ENCODE results near the gene CCDC200. TPM values are rescaled to one million over a fixed set of nuclear protein-coding genes. Genes with fewer than 3 reads are reported as not detected.
A peak's percentile ranks its signal among the peaks of the same experiment; 100 is the strongest.
"Not testable (repeated sequence)": the region's sequence is repeated elsewhere in the genome, so short reads cannot be mapped to it uniquely, and the experiment has no call there.

The CCDC200 gene
- total RNA-seq, 1 donor from 2014 or later: not detected

DNA sequence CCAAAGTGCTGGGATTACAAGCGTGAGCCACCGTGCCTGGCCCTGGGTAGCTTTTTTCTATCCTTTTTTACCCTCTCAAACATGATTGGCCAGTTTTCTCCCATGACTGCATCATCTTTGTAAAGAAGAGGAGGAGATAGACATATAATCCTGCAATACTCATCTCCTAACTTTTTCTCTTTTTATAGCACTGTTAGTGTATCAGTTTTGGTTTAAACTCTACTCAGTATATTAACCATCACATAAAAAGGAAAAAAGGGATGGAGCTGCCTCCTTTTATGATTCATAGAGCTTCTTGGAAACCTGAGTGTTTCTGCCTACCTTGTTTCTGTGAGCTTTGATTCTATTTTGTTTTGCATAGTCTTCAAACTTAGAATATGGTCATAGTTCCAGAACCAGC is 28.8 kb downstream of the CCDC200 start:
- H3K27me3 ChIP-seq: no peaks in the 10 kb centered on the region
- intact Hi-C loops (cut with DNase I): no loop called here
- H3K36me3 ChIP-seq: peaks cover 100% of the 10 kb centered on the region
- TF ChIP-seq, protein P1, sequence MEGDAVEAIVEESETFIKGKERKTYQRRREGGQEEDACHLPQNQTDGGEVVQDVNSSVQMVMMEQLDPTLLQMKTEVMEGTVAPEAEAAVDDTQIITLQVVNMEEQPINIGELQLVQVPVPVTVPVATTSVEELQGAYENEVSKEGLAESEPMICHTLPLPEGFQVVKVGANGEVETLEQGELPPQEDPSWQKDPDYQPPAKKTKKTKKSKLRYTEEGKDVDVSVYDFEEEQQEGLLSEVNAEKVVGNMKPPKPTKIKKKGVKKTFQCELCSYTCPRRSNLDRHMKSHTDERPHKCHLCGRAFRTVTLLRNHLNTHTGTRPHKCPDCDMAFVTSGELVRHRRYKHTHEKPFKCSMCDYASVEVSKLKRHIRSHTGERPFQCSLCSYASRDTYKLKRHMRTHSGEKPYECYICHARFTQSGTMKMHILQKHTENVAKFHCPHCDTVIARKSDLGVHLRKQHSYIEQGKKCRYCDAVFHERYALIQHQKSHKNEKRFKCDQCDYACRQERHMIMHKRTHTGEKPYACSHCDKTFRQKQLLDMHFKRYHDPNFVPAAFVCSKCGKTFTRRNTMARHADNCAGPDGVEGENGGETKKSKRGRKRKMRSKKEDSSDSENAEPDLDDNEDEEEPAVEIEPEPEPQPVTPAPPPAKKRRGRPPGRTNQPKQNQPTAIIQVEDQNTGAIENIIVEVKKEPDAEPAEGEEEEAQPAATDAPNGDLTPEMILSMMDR (IDR thresholded peaks at IDR 0.05): no peak
- H3K27ac ChIP-seq: no peak overlapping the region
- no peak for ATAC-seq
- no peaks in the 10 kb centered on the region for H3K9me3 ChIP-seq
- no peaks in the 10 kb centered on the region for H3K4me1 ChIP-seq
- H3K4me3 ChIP-seq: no peak overlapping the region
- DNase-seq: no peak

DNA sequence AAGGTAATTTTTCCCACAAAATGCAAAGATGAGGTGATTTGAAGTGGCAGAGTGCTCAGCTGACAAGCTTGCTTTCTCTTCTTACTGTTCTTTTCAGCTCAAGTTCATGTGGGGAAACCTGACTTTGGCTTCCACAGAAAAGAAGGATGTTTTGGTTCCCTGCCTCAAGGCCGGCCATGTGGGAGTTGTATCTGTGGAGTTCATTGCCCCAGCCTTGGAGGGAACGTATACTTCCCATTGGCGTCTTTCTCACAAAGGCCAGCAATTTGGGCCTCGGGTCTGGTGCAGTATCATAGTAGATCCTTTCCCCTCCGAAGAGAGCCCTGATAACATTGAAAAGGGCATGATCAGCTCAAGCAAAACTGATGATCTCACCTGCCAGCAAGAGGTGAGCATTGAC is 35.2 kb downstream of the CCDC200 start:
- ATAC-seq (no peak), DNase-seq (no peak)
- Histone ChIP-seq H3K9me3 (no peaks in the 10 kb centered on the region), H3K4me1 (no peaks in the 10 kb centered on the region), H3K4me3 (no peak overlapping the region), H3K27me3 (no peaks in the 10 kb centered on the region), H3K27ac (no peak overlapping the region), H3K36me3 (peaks cover 100% of the 10 kb centered on the region)
- intact Hi-C loops (cut with DNase I): no loop called here
- TF ChIP-seq, protein P1 (IDR thresholded peaks at IDR 0.05): no peak

- DNase-seq; H3K9me3 ChIP-seq; ATAC-seq; H3K4me1 ChIP-seq; H3K27ac ChIP-seq; intact Hi-C loops (cut with DNase I); H3K4me3 ChIP-seq; H3K27me3 ChIP-seq: not testable (repeated sequence)
- peaks cover 91% of the 10 kb centered on the region for H3K36me3 ChIP-seq
These were observed 41.8 kb downstream of the CCDC200 start for GRCh38 chr17:43186656-43187055.

GRCh38 chr17:43183921-43184320 is 44.5 kb downstream of the CCDC200 start:
- intact Hi-C loops (cut with DNase I): no loop called here
- Histone ChIP-seq H3K27me3 (no peaks in the 10 kb centered on the region), H3K27ac (no peak overlapping the region), H3K9me3 (no peaks in the 10 kb centered on the region), H3K4me1 (no peaks in the 10 kb centered on the region), H3K36me3 (peaks cover 89% of the 10 kb centered on the region), H3K4me3 (no peak overlapping the region)
- ATAC-seq (no peak), DNase-seq (no peak)
- TF ChIP-seq, protein P1 (IDR thresholded peaks at IDR 0.05): no peak

GRCh38 chr17:43176119-43176570 is 52.3 kb downstream of the CCDC200 start:
- ATAC-seq (no peak), DNase-seq (no peak)
- Histone ChIP-seq H3K9me3 (no peaks in the 10 kb centered on the region), H3K36me3 (peaks cover 60% of the 10 kb centered on the region), H3K27me3 (no peaks in the 10 kb centered on the region), H3K4me1 (peaks cover 54% of the 10 kb centered on the region), H3K27ac (peak overlapping the region; percentile 7), H3K4me3 (no peak overlapping the region)
- TF ChIP-seq, protein P1 (IDR thresholded peaks at IDR 0.05): no peak
- intact Hi-C loops (cut with DNase I): no loop called here

DNA sequence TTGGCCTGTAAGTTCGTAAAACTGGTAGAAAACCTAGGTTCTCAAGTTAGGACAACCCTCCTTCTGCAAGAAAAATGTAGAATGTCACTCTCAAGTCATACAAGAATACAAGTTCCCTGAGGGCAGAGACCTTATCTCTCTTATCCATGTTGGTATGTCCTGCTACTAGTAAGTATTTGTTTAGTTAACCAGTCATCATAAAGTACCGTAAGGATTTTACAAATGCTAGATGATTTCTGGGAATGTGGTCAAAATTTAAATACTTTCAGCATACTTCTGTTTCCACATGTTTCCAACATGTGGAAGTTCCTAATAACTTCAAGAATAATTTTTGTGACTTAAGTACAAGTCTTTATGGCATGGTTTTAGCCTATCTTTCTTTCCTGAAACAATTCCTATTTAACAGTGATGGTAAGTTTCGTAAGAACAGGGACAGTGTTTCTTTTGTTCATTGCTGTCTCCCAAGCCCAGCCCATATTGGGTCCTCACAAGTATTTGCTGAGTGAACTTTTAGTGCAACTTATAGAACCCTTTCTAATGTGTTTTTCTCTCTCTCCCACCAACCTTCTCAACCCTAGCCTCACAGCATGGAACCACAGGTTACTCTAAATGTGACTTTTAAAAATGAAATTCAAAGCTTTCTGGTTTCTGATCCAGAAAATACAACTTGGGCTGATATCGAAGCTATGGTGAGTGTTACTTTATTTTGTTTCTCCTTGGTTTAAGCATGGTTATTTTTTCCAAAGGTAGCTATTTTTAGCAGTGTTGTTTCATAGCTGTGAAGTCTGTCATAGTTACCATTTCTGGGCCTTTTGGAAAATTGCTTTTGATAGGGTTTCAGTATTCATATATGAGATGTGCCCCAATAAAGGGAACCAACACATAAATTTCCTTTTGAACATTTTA is 53.0 kb downstream of the CCDC200 start:
- no peaks in the 10 kb centered on the region for H3K27me3 ChIP-seq
- DNase-seq: no peak
- intact Hi-C loops (cut with DNase I): no loop called here
- H3K4me3 ChIP-seq: no peak overlapping the region
- H3K36me3 ChIP-seq: peaks cover 53% of the 10 kb centered on the region
- H3K27ac ChIP-seq: peak overlapping the region; percentile 7
- H3K9me3 ChIP-seq: no peaks in the 10 kb centered on the region
- TF ChIP-seq, protein P1 (IDR thresholded peaks at IDR 0.05): no peak
- no peak for ATAC-seq
- peaks cover 54% of the 10 kb centered on the region for H3K4me1 ChIP-seq

Data from upper lobe of right lung (tissue), 1 donor.